Stimulated activated CD4-positive, alpha-beta T cell treated with anti-CD3 and anti-CD28 coated beads, TNF-alpha, amount 100 ng/mL, for 4 hours (primary cell): ENCODE data around the gene EXOC6.

Source experiments
- DNase-seq, 3 experiments: peaks; one replicate each; pipeline ENCODE4 v3.0.0-alpha.2; 2020; ENCODE audit warnings: low read depth in 3 of 3

EXOC6 gene

GRCh38 chr10:93026072-93026471, 177.8 kb downstream of the EXOC6 start:
- no peak for DNase-seq

GRCh38 chr10:93027508-93027907, 179.2 kb downstream of the EXOC6 start:
- DNase-seq, result no peak

- DNase-seq, result no peak
Observed at GRCh38 chr10:93028883-93029282, 180.6 kb downstream of the EXOC6 start.

- DNase-seq, result no peak
Observed at GRCh38 chr10:93030409-93030808, 182.1 kb downstream of the EXOC6 start.

GRCh38 chr10:93032105-93032808, 183.9 kb downstream of the EXOC6 start:
- DNase-seq, result no peak

- DNase-seq, result no peak
Observed at GRCh38 chr10:93032809-93033137, 184.5 kb downstream of the EXOC6 start.

- no peak for DNase-seq
Observed at GRCh38 chr10:93034426-93034825, 186.1 kb downstream of the EXOC6 start.

- no peak for DNase-seq
Observed at GRCh38 chr10:93039110-93039509, 190.8 kb downstream of the EXOC6 start.

- DNase-seq, result no peak
Observed at GRCh38 chr10:93039721-93040120, 191.4 kb downstream of the EXOC6 start.

- DNase-seq, result no peak
Observed at GRCh38 chr10:93054486-93054885, 206.2 kb downstream of the EXOC6 start.

- DNase-seq, result no peak
Observed at GRCh38 chr10:93058139-93058538, 209.8 kb downstream of the EXOC6 start.

- DNase-seq, result no peak
Observed at GRCh38 chr10:93059975-93060886, 211.9 kb downstream of the EXOC6 start, which contains the start of gene CYP26C1. TSS of gene CYP26C1 (plus strand) at chr10:93060798. CDS start at chr10:93061264, 466 bp downstream.

GRCh38 chr10:93060887-93061593, 212.7 kb downstream of the EXOC6 start:
- DNase-seq, result no peak

GRCh38 chr10:93061594-93062513, 213.5 kb downstream of the EXOC6 start:
- no peak for DNase-seq

GRCh38 chr10:93062514-93063143, 214.3 kb downstream of the EXOC6 start:
- DNase-seq, result no peak

- DNase-seq, result no peak
Observed at GRCh38 chr10:93063144-93063976, 215.0 kb downstream of the EXOC6 start.

- no peak for DNase-seq
Observed at GRCh38 chr10:93063977-93064660, 215.8 kb downstream of the EXOC6 start.

- no peak for DNase-seq
Observed at GRCh38 chr10:93064874-93065660, 216.7 kb downstream of the EXOC6 start.
